ENCODE measurements around the gene FLT4.

Gene FLT4

GRCh38 chr5:180553530-180553929 is 95.9 kb downstream of the FLT4 start:
- H3K9ac ChIP-seq, result no peak overlapping the region
- peaks cover 4% of the 10 kb centered on the region for H3K9me3 ChIP-seq
- H4K20me1 ChIP-seq, result peaks cover 44% of the 10 kb centered on the region
- H3K4me2 ChIP-seq, result no peak overlapping the region
- no peaks in the 10 kb centered on the region for H3K27me3 ChIP-seq
- no peak overlapping the region for H3K27ac ChIP-seq
- no peak overlapping the region for H3K4me3 ChIP-seq
- no peak for TF ChIP-seq Cebpa-rat (IDR thresholded peaks at IDR 0.05)
- H3K36me3 ChIP-seq, result peaks cover 97% of the 10 kb centered on the region
- 0 out of 2 replicates have a peak, but pooled peaks cover 3% of the 10 kb centered on the region for H3K4me1 ChIP-seq

Measured in BLaER1 (cell line).